GM12878 (cell line): Measurements from ENCODE around the gene ACSF2. TPM values are rescaled to one million over a fixed set of nuclear protein-coding genes. Genes with fewer than 3 reads are reported as not detected.

Experiments
- ATAC-seq: fragments of 200-7000 bp; cut with Tn5 transposase; 3 replicates; pipeline ENCODE4 v1.9.1; 2020; ENCODE audit warnings: mild to moderate bottlenecking, moderate library complexity
- BruUV-seq: library from RNA; stranded (reverse); fragments of 400-500 nt; replicated peaks from 2 replicates; lab custom pipeline; 2021; lab: Mats Ljungman, UMichigan
- CTCF ChIA-PET: fragments of 300-600 bp; sonication (Branson Sonifier 250); formaldehyde crosslinking; extraction: SDS; loops from one replicate; lab custom pipeline; 2021; ENCODE audit warnings: inconsistent platforms; lab: Yijun Ruan, JAX
- POLR2A ChIA-PET: fragments of 350-600 bp; formaldehyde crosslinking; extraction: SDS; loops from one replicate; lab custom pipeline; 2021; ENCODE audit warnings: inconsistent platforms; lab: Charles Lee
- RAD21 ChIA-PET: fragments of 300-600 bp; sonication (Branson Sonifier 250); formaldehyde crosslinking; loops from one replicate; lab custom pipeline; 2023; ENCODE audit warnings: antibody characterized with exemption; ENCODE audit not compliant: unreplicated experiment; lab: Charles Lee
- SMC1A ChIA-PET: fragments of 300-600 bp; sonication (Branson Sonifier 250); formaldehyde crosslinking; loops from one replicate; lab custom pipeline; 2023; ENCODE audit not compliant: unreplicated experiment, uncharacterized antibody; lab: Charles Lee
- DNase-seq: peaks from one replicate; pipeline ENCODE4 v3.0.0-alpha.2; 2011; ENCODE audit warnings: low read depth, low spot score
- FAIRE-seq: peaks from 3 replicates; lab custom pipeline; 2011; peaks lifted over from hg19 to GRCh38; lab: Jason Lieb, UNC
- H2AFZ ChIP-seq: 2 replicates; pipeline ENCODE4 v1.6.0; 2011; ENCODE audit warnings: low read depth, low read length, control low read depth; ENCODE audit not compliant: control insufficient read depth
- H3K27ac ChIP-seq: 2 replicates; pipeline ENCODE4 v1.5.1; 2011; ENCODE audit warnings: control low read depth; ENCODE audit not compliant: control insufficient read depth, insufficient read depth
- H3K27me3 ChIP-seq, 2 experiments: replicated peaks in 1 of 2; 2 replicates each; pipeline versions ENCODE4 v1.6.0 to v1.6.1; 2011; ENCODE audit warnings: low read length in 1 of 2; ENCODE audit not compliant: control insufficient read depth in 2 of 2, insufficient read depth in 2 of 2
- H3K36me3 ChIP-seq, 2 experiments: 2 replicates each; pipeline ENCODE4 v1.5.1; 2011; ENCODE audit warnings: low read length in 1 of 2; ENCODE audit not compliant: control insufficient read depth in 2 of 2, insufficient read depth in 2 of 2
- H3K4me1 ChIP-seq: 2 replicates; pipeline ENCODE4 v1.6.1; 2011; ENCODE audit warnings: mild to moderate bottlenecking, low read length, moderate library complexity, mixed read lengths; ENCODE audit not compliant: control insufficient read depth, insufficient read depth
- H3K4me2 ChIP-seq: 2 replicates; pipeline ENCODE4 v1.6.0; 2011; ENCODE audit warnings: control low read depth; ENCODE audit not compliant: control insufficient read depth, insufficient read depth
- H3K4me3 ChIP-seq: fragments of 200-600 bp; sonication (generic); 2 replicates; pipeline ENCODE4 v1.5.1; 2016
- H3K79me2 ChIP-seq: 2 replicates; pipeline ENCODE4 v1.6.0; 2011; ENCODE audit warnings: low read length; ENCODE audit not compliant: control insufficient read depth, insufficient read depth
- H3K9ac ChIP-seq: 2 replicates; pipeline ENCODE4 v1.8.0; 2011; ENCODE audit warnings: low read length, control low read depth, mixed read lengths; ENCODE audit not compliant: control insufficient read depth, insufficient read depth
- H3K9me3 ChIP-seq: replicated peaks from 3 replicates; pipeline ENCODE4 v1.5.1; 2011; ENCODE audit warnings: mild to moderate bottlenecking, low read length; ENCODE audit not compliant: control insufficient read depth, insufficient read depth
- H4K20me1 ChIP-seq: 2 replicates; pipeline ENCODE4 v1.6.0; 2011; ENCODE audit not compliant: control insufficient read depth, insufficient read depth
- ASH2L ChIP-seq: fragments of 300-600, 200-600 bp; sonication (generic); IDR thresholded peaks from 2 replicates; pipeline ENCODE4 v1.6.1; 2017; ENCODE audit warnings: low read depth, mild to moderate bottlenecking, borderline replicate concordance
- ATF7 ChIP-seq: fragments of 450-650 bp; IDR thresholded peaks from 2 replicates; pipeline ENCODE4 v1.6.1; 2016; ENCODE audit warnings: low read depth, mild to moderate bottlenecking
- BACH1 ChIP-seq: fragments of 450-650 bp; IDR thresholded peaks from 2 replicates; pipeline ENCODE4 v1.6.1; 2017; ENCODE audit warnings: mild to moderate bottlenecking, borderline replicate concordance
- CHD4 ChIP-seq: fragments of 200-600 bp; sonication (generic); IDR thresholded peaks from 2 replicates; pipeline ENCODE4 v1.6.1; 2016; ENCODE audit warnings: mild to moderate bottlenecking
- E2F8 ChIP-seq: fragments of 450-650 bp; IDR thresholded peaks from 2 replicates; pipeline ENCODE4 v1.6.1; 2018; ENCODE audit warnings: mild to moderate bottlenecking, low read depth, moderate library complexity; ENCODE audit not compliant: partially characterized antibody
- IRF3 ChIP-seq: fragments of 450-650 bp; IDR thresholded peaks from 2 replicates; pipeline ENCODE4 v1.6.1; 2014; ENCODE audit warnings: mild to moderate bottlenecking
- MLLT1 ChIP-seq: fragments of 450-650 bp; IDR thresholded peaks from 2 replicates; pipeline ENCODE4 v1.6.1; 2016; ENCODE audit warnings: mild to moderate bottlenecking
- PML ChIP-seq: IDR thresholded peaks from 2 replicates; pipeline ENCODE4 v1.6.1; 2012; ENCODE audit warnings: low read length, inconsistent platforms
- PRDM15 ChIP-seq: fragments of 450-650 bp; formaldehyde crosslinking; IDR thresholded peaks from 2 replicates; pipeline ENCODE4 v1.4.0; 2020; ENCODE audit warnings: mild to moderate bottlenecking, moderate library complexity
- RB1 ChIP-seq: fragments of 450-650 bp; formaldehyde crosslinking; IDR thresholded peaks from 2 replicates; pipeline ENCODE4 v1.6.1; 2017; ENCODE audit warnings: mild to moderate bottlenecking, borderline replicate concordance
- SP1 ChIP-seq: IDR thresholded peaks from one replicate; pipeline ENCODE4 v1.6.1; 2011; ENCODE audit warnings: low read depth, low read length
- USF2 ChIP-seq: IDR thresholded peaks from 2 replicates; pipeline ENCODE4 v1.6.1; 2011; ENCODE audit warnings: low read depth, low read length, improper control_type of control experiment, borderline replicate concordance
- ZBED1 ChIP-seq: IDR thresholded peaks from 2 replicates; pipeline ENCODE4 v1.6.1; 2016; ENCODE audit warnings: borderline replicate concordance
- ZNF24 ChIP-seq: fragments of 450-650 bp; IDR thresholded peaks from 2 replicates; pipeline ENCODE4 v1.6.1; 2017; ENCODE audit warnings: antibody characterized with exemption, mild to moderate bottlenecking
- WGBS: methylation state at CpG from one replicate; pipeline ENCODE4 v1.1.6; 2016; ENCODE audit warnings: low lambda C conversion rate; ENCODE audit not compliant: insufficient replicate concordance, insufficient coverage; ENCODE audit errors: missing lambda C conversion rate; 5-methylcytosine and 5-hydroxymethylcytosine counted together
- in situ Hi-C: fragments of 300-500 bp; cut with MboI; formaldehyde crosslinking; loops from 9 replicates; pipeline ENCODE4 v1.14.3; 2018; ENCODE audit warnings: mixed read lengths
- intact Hi-C: fragments of 100-400 bp; cut with micrococcal nuclease; formaldehyde crosslinking; loops from one replicate; pipeline ENCODE4 v1.14.2; 2022; ENCODE audit not compliant: unreplicated experiment
- polyA plus RNA-seq, 11 experiments: library from polyadenylated mRNA; depleted of rRNA in 4 of 11; unstranded in 6 of 11; stranded (reverse) in 5 of 11; fragments of >200 nt; fragmentation: Nextera tagmentation in 4 of 11; fragmentation: Illumina TruSeq in 1 of 11; extraction: Ambion mirVana in 4 of 11; extraction: Trizol in 1 of 11; gene quantifications; 1 replicate in 1 of 11; 2 replicates in 10 of 11; pipeline versions ENCODE4 v1.2.1 to v1.2.3, GENCODE V29; 2011 to 2016; ENCODE audit warnings: inconsistent platforms in 2 of 11, missing spikeins in 2 of 11, low read depth in 1 of 11
- total RNA-seq, 4 experiments: library from RNA; depleted of rRNA in 3 of 4; stranded (reverse); fragments of >200 nt in 3 of 4; fragmentation: Illumina TruSeq in 1 of 4; extraction: Trizol in 1 of 4; gene quantifications; 2 replicates each; pipeline versions ENCODE4 v1.2.1 to v1.2.3, GENCODE V29; 2013 to 2021

The ACSF2 gene
- total and polyA plus RNA-seq, 10 of the 15 experiments (the other 5 are each of a cell fraction or from before 2014, with no cell fraction given): 7.1 to 32.8 (median 16.8) TPM

- Histone ChIP-seq H3K79me2 (peaks cover 5% of the 10 kb centered on the region), H4K20me1 (no peaks in the 10 kb centered on the region), H3K4me1 (peaks cover 29% of the 10 kb centered on the region), H3K4me3 (no peak overlapping the region), H3K4me2 (no peak overlapping the region), H3K36me3 (no peaks in the 10 kb centered on the region), H3K9ac (no peak overlapping the region), H3K27ac (no peak overlapping the region), H3K9me3 (no peaks in the 10 kb centered on the region), H2AFZ (no peak overlapping the region), H3K27me3 (no peaks in the 10 kb centered on the region)
- ChIA-PET CTCF (interaction anchor here (2.0 to 3.9 kb wide), 2 partner anchors 26 to 61 kb away, joined by 8 to 50 read pairs; partner anchors contain the start of gene LRRC59), SMC1A (interaction anchor here (0.6 to 2.0 kb wide), 2 partner anchors 32 to 125 kb away, joined by 3 to 9 read pairs; no protein-coding TSS in a partner anchor), RAD21 (interaction anchor here (2.3 kb wide), 1 partner anchor 57 kb away, joined by 11 read pairs; no protein-coding TSS in a partner anchor), POLR2A (interaction anchor here (1.1 to 1.2 kb wide), 2 partner anchors 8 to 15 kb away, joined by 3 to 4 read pairs; no protein-coding TSS in a partner anchor)
- no peak for TF ChIP-seq USF2
- TF ChIP-seq MLLT1: no peak
- TF ChIP-seq ASH2L: no peak
- no peak for TF ChIP-seq PRDM15
- no peak for TF ChIP-seq RB1
- no peak for TF ChIP-seq IRF3
- TF ChIP-seq ATF7: no peak
- TF ChIP-seq BACH1: no peak
- no peak for TF ChIP-seq PML
- no peak for TF ChIP-seq SP1
- TF ChIP-seq ZNF24: no peak
- no peak for TF ChIP-seq CHD4
- TF ChIP-seq E2F8: no peak
- no peak for TF ChIP-seq ZBED1
- ATAC-seq: no peak
- no peak for FAIRE-seq
- intact Hi-C loops (no loop called here), in situ Hi-C loops (no loop called here)
- no TSS peak for BruUV-seq
- 69% methylated on average over 2 of the region's 2 CpGs for WGBS
- DNase-seq: no peak
Measured at GRCh38 chr17:50422738-50423137, 3.3 kb upstream of the ACSF2 start.
